ENCODE results near the gene XDH. TPM values are rescaled to one million over a fixed set of nuclear protein-coding genes. Genes with fewer than 3 reads are reported as not detected.

The XDH gene
- 0.27 and 0.35 TPM in 2 replicates for polyA plus RNA-seq (2011; rRNA removed)
- polyA minus RNA-seq (2011; rRNA and poly(A)+ RNA removed), result 0.41 and 0.70 TPM in 2 replicates

- Histone ChIP-seq H3K27ac (ENCODE audit: low read depth, low read length) (no peak within 1 kb of the TSS), H3K27me3 (ENCODE audit: control insufficient read depth, insufficient read depth, low read length) (peaks cover 2% of the 10 kb centered on the region), H3K4me3 (ENCODE audit: low read depth, low read length) (no peak within 1 kb of the TSS), H3K9me3 (ENCODE audit: control insufficient read depth, insufficient read depth, low read length) (peaks cover under 1% of the 10 kb centered on the region; the same call in 1 of the 2 replicates)
- no peak for DNase-seq (ENCODE audit: low read depth, low spot score)
- TF ChIP-seq CTCF (IDR thresholded peaks at IDR 0.05; ENCODE audit: low read depth, low read length), result no peak
- ChIA-PET POLR2A (no interaction called here), CTCF (no interaction called here)
Measured at GRCh38 chr2:31414601-31415241, at the start of gene XDH. XDH (minus strand) TSS chr2:31414742; CDS start chr2:31414666, 76 bp downstream.

- Histone ChIP-seq H3K27me3 (ENCODE audit: control insufficient read depth, insufficient read depth, low read length) (no peaks in the 10 kb centered on the region), H3K4me3 (ENCODE audit: low read depth, low read length) (no peak overlapping the region), H3K27ac (ENCODE audit: low read depth, low read length) (no peak overlapping the region), H3K9me3 (ENCODE audit: control insufficient read depth, insufficient read depth, low read length) (peaks cover 4% of the 10 kb centered on the region; the same call in 1 of the 2 replicates)
- DNase-seq (ENCODE audit: low read depth, low spot score), result no peak
- TF ChIP-seq CTCF (IDR thresholded peaks at IDR 0.05; ENCODE audit: low read depth, low read length), result no peak
- ChIA-PET CTCF (no interaction called here), POLR2A (no interaction called here)
Measured at GRCh38 chr2:31457651-31458050, 43.1 kb upstream of the XDH start.

GRCh38 chr2:31446848-31447247 is 32.3 kb upstream of the XDH start:
- Histone ChIP-seq H3K4me3 (ENCODE audit: low read depth, low read length) (no peak overlapping the region), H3K27me3 (ENCODE audit: control insufficient read depth, insufficient read depth, low read length) (no peaks in the 10 kb centered on the region), H3K9me3 (ENCODE audit: control insufficient read depth, insufficient read depth, low read length) (no peaks in the 10 kb centered on the region), H3K27ac (ENCODE audit: low read depth, low read length) (no peak overlapping the region)
- no peak for TF ChIP-seq CTCF (IDR thresholded peaks at IDR 0.05; ENCODE audit: low read depth, low read length)
- CTCF ChIA-PET, result interaction anchor here (1.6 kb wide), 1 partner anchor 77 kb away, joined by 3 read pairs; no protein-coding TSS in a partner anchor
- DNase-seq (ENCODE audit: low read depth, low spot score), result no peak
- POLR2A ChIA-PET, result no interaction called here

GRCh38 chr2:31442376-31442775 is 27.8 kb upstream of the XDH start:
- no peak for TF ChIP-seq CTCF (IDR thresholded peaks at IDR 0.05; ENCODE audit: low read depth, low read length)
- POLR2A ChIA-PET, result no interaction called here
- H3K4me3 ChIP-seq (ENCODE audit: low read depth, low read length), result no peak overlapping the region
- DNase-seq (ENCODE audit: low read depth, low spot score), result no peak
- H3K27me3 ChIP-seq (ENCODE audit: control insufficient read depth, insufficient read depth, low read length), result no peaks in the 10 kb centered on the region
- CTCF ChIA-PET, result interaction anchor here (0.9 kb wide), 2 partner anchors 209 to 731 kb away, joined by 3 read pairs; partner anchors contain the start of gene EHD3
- H3K9me3 ChIP-seq (ENCODE audit: control insufficient read depth, insufficient read depth, low read length), result no peaks in the 10 kb centered on the region
- no peak overlapping the region for H3K27ac ChIP-seq (ENCODE audit: low read depth, low read length)

- no peak for TF ChIP-seq CTCF (IDR thresholded peaks at IDR 0.05; ENCODE audit: low read depth, low read length)
- Histone ChIP-seq H3K27ac (ENCODE audit: low read depth, low read length) (no peak overlapping the region), H3K4me3 (ENCODE audit: low read depth, low read length) (no peak overlapping the region), H3K27me3 (ENCODE audit: control insufficient read depth, insufficient read depth, low read length) (no peaks in the 10 kb centered on the region), H3K9me3 (ENCODE audit: control insufficient read depth, insufficient read depth, low read length) (no peaks in the 10 kb centered on the region)
- DNase-seq (ENCODE audit: low read depth, low spot score), result peak; percentile 77
- CTCF ChIA-PET, result interaction anchor here (1.1 kb wide), 2 partner anchors 82 to 85 kb away, joined by 3 to 4 read pairs; no protein-coding TSS in a partner anchor
- POLR2A ChIA-PET, result interaction anchor here (0.6 to 1.5 kb wide), 4 partner anchors 22 to 1972 kb away, joined by 3 to 6 read pairs (median 4); no protein-coding TSS in a partner anchor
Measured at GRCh38 chr2:31440764-31441163, 26.2 kb upstream of the XDH start.

All from AG04450 (cell line).